OCI-LY1 (cell line): ENCODE measurements around the gene HMMR.

Source experiments
- H2AFZ ChIP-seq: fragments of 200-600 bp; sonication (generic), shearing (Covaris generic); 2 replicates; pipeline ENCODE4 v1.6.0; 2014; ENCODE audit warnings: antibody characterized with exemption, mild to moderate bottlenecking, low read length
- H3F3A ChIP-seq: fragments of 200-600 bp; sonication (generic), shearing (Covaris generic); 2 replicates; pipeline ENCODE4 v1.6.0; 2014; ENCODE audit warnings: mild to moderate bottlenecking, antibody characterized with exemption, low read length, moderate library complexity; ENCODE audit not compliant: insufficient read depth
- H3K27ac ChIP-seq: fragments of 200-600 bp; sonication (generic); 2 replicates; pipeline ENCODE4 v1.5.1; 2014; ENCODE audit warnings: low read length, mixed run types, mild to moderate bottlenecking, low read depth; ENCODE audit not compliant: poor library complexity, severe bottlenecking
- H3K27me3 ChIP-seq: fragments of 200-600 bp; sonication (generic); 2 replicates; pipeline ENCODE4 v1.6.0; 2014; ENCODE audit warnings: antibody characterized with exemption, mild to moderate bottlenecking, low read length, moderate library complexity; ENCODE audit not compliant: insufficient read depth
- H3K36me3 ChIP-seq: fragments of 200-600 bp; sonication (generic); 2 replicates; pipeline ENCODE4 v1.6.1; 2014; ENCODE audit warnings: mild to moderate bottlenecking, antibody characterized with exemption, low read length, moderate library complexity, mixed read lengths; ENCODE audit not compliant: insufficient read depth
- H3K4me1 ChIP-seq: fragments of 200-600 bp; sonication (generic); 2 replicates; pipeline ENCODE4 v1.5.1; 2014; ENCODE audit warnings: mild to moderate bottlenecking, low read length, moderate library complexity; ENCODE audit not compliant: insufficient read depth, severe bottlenecking
- H3K4me2 ChIP-seq: fragments of 200-600 bp; sonication (generic), shearing (Covaris generic); 2 replicates; pipeline ENCODE4 v1.6.1; 2014; ENCODE audit warnings: low read length
- H3K4me3 ChIP-seq: fragments of 200-600 bp; sonication (generic); 2 replicates; pipeline ENCODE4 v1.5.1; 2014; ENCODE audit warnings: low read length, low read depth, mild to moderate bottlenecking, mixed read lengths; ENCODE audit not compliant: poor library complexity, severe bottlenecking
- H3K79me2 ChIP-seq: fragments of 200-600 bp; shearing (Covaris generic); 2 replicates; pipeline ENCODE4 v1.6.1; 2016; ENCODE audit warnings: mixed run types, low read length, mixed read lengths; ENCODE audit not compliant: insufficient read depth
- H3K9ac ChIP-seq: fragments of 200-600 bp; sonication (generic), shearing (Covaris generic); 2 replicates; pipeline ENCODE4 v1.6.1; 2014; ENCODE audit warnings: mild to moderate bottlenecking, low read length, mixed read lengths
- H3K9me2 ChIP-seq: fragments of 200-600 bp; sonication (generic), shearing (Covaris generic); 2 replicates; pipeline ENCODE4 v1.6.1; 2014; ENCODE audit warnings: low read depth, mild to moderate bottlenecking, low read length, mixed read lengths
- H3K9me3 ChIP-seq: fragments of 200-600 bp; shearing (Covaris generic); 2 replicates; pipeline ENCODE4 v1.6.1; 2014; ENCODE audit warnings: low read length, mixed read lengths
- H4K20me1 ChIP-seq: fragments of 200-600 bp; sonication (generic), shearing (Covaris generic); 2 replicates; pipeline ENCODE4 v1.6.0; 2016; ENCODE audit warnings: mild to moderate bottlenecking, low read length; ENCODE audit not compliant: insufficient read depth
- CTCF ChIP-seq: fragments of 200-600 bp; sonication (generic), shearing (Covaris generic); IDR thresholded peaks from 2 replicates; pipeline ENCODE4 v1.5.1; 2017; ENCODE audit warnings: mild to moderate bottlenecking, antibody characterized with exemption, low read length, moderate library complexity, mixed read lengths
- EZH2 ChIP-seq: fragments of 200-600 bp; sonication (generic), shearing (Covaris generic); IDR thresholded peaks from 2 replicates; pipeline ENCODE4 v1.8.0; 2017; ENCODE audit warnings: borderline replicate concordance, mixed run types, mild to moderate bottlenecking, antibody characterized with exemption, low read length, moderate library complexity, mixed read lengths

HMMR gene

GRCh38 chr5:163432544-163432943 lies 27.9 kb upstream of the HMMR start:
- Histone ChIP-seq H3K9me3 (no peaks in the 10 kb centered on the region), H3K27me3 (no peaks in the 10 kb centered on the region), H3K27ac (no peak overlapping the region), H3K9me2 (no peaks in the 10 kb centered on the region), H2AFZ (no peak overlapping the region), H3F3A (no peaks in the 10 kb centered on the region), H3K9ac (no peak overlapping the region), H3K4me2 (no peak overlapping the region), H4K20me1 (no peaks in the 10 kb centered on the region), H3K4me3 (no peak overlapping the region), H3K4me1 (peaks cover 8% of the 10 kb centered on the region), H3K36me3 (no peaks in the 10 kb centered on the region), H3K79me2 (no peaks in the 10 kb centered on the region)
- no peak for TF ChIP-seq EZH2
- TF ChIP-seq CTCF: no peak

DNA sequence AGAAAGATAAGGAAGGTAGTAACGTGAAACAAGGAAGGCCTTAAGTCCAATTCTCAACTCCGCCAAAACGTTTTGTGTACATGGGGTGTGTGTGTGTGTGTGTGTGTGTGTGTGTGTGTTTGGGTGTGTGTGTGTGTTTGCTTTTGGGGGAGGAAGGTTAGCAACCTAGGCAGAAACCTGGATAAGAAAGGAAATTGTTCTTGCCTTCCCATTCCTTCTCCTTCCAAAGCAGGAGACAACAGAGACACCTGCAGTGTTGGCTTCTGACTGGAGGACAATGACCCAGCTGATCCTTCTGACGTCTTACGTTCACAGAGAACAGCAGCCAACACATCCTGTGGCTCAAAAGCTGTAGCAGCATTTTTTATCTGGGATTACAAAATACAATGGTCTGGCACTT lies 27.2 kb upstream of the HMMR start:
- no peaks in the 10 kb centered on the region for H3K9me3 ChIP-seq
- no peak overlapping the region for H3K4me2 ChIP-seq
- no peaks in the 10 kb centered on the region for H3K36me3 ChIP-seq
- peaks cover 4% of the 10 kb centered on the region for H3K79me2 ChIP-seq
- H3K27me3 ChIP-seq: no peaks in the 10 kb centered on the region
- TF ChIP-seq EZH2 (no peak), CTCF (no peak)
- no peaks in the 10 kb centered on the region for H3K9me2 ChIP-seq
- no peaks in the 10 kb centered on the region for H4K20me1 ChIP-seq
- H3F3A ChIP-seq: no peaks in the 10 kb centered on the region
- H3K27ac ChIP-seq: no peak overlapping the region
- H3K4me3 ChIP-seq: no peak overlapping the region
- H3K4me1 ChIP-seq: peaks cover 11% of the 10 kb centered on the region
- no peak overlapping the region for H3K9ac ChIP-seq
- H2AFZ ChIP-seq: no peak overlapping the region

DNA sequence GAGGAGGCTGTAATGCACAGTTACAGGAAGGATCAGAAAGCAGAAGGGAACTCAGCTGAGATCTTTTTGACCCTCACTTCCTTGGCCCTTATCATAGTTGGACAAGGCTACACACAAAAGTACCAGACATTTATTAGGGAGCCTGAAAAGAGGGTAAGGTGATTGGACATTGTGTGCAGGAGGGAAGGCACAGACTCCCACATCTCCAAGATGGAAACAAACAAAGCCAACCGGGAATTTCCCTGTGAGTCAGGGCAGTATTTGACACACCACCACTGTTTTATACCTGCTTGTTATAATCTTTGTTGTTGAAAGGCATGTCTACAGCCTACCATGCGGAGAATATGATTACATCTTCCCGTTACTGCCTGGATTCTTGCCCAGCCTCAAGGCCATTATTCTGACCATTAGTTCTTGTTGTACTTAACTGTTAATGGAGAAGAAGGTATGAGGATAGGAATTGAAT lies 26.0 kb upstream of the HMMR start:
- no peaks in the 10 kb centered on the region for H4K20me1 ChIP-seq
- no peaks in the 10 kb centered on the region for H3K27me3 ChIP-seq
- TF ChIP-seq EZH2 (no peak), CTCF (no peak)
- H3K79me2 ChIP-seq: peaks cover 10% of the 10 kb centered on the region
- H2AFZ ChIP-seq: no peak overlapping the region
- no peak overlapping the region for H3K4me2 ChIP-seq
- no peaks in the 10 kb centered on the region for H3K9me2 ChIP-seq
- H3K9ac ChIP-seq: no peak overlapping the region
- no peak overlapping the region for H3K4me3 ChIP-seq
- H3F3A ChIP-seq: no peaks in the 10 kb centered on the region
- no peak overlapping the region for H3K27ac ChIP-seq
- H3K4me1 ChIP-seq: peaks cover 23% of the 10 kb centered on the region
- H3K9me3 ChIP-seq: no peaks in the 10 kb centered on the region
- no peaks in the 10 kb centered on the region for H3K36me3 ChIP-seq
